HepG2 (cell line): Measurements from ENCODE around the gene ATAD1. TPM values are rescaled to one million over a fixed set of nuclear protein-coding genes. Genes with fewer than 3 reads are reported as not detected.

Experiments used
- AHDC1 ChIP-seq: sonication (generic); formaldehyde crosslinking; IDR thresholded peaks from 2 replicates; pipeline ENCODE4 v1.5.1; 2020; ENCODE audit warnings: mild to moderate bottlenecking, missing genetic modification reagents, borderline replicate concordance
- CEBPZ ChIP-seq: IDR thresholded peaks from 2 replicates; pipeline ENCODE4 v1.6.1; 2012; ENCODE audit warnings: low read length, improper control_type of control experiment
- RBM39 ChIP-seq: fragments of 200-400 bp; formaldehyde crosslinking; IDR thresholded peaks from one replicate; pipeline ENCODE4 v1.6.1; 2018; ENCODE audit warnings: antibody characterized with exemption, mild to moderate bottlenecking, low read depth, low read length; ENCODE audit not compliant: poor library complexity, severe bottlenecking
- SETDB1 ChIP-seq: sonication (generic); formaldehyde crosslinking; IDR thresholded peaks from 2 replicates; pipeline ENCODE4 v1.5.1; 2020; ENCODE audit warnings: missing genetic modification reagents, mild to moderate bottlenecking, borderline replicate concordance
- SMARCE1 ChIP-seq: fragments of 450-650 bp; IDR thresholded peaks from 2 replicates; pipeline ENCODE4 v1.6.1; 2017; ENCODE audit warnings: borderline replicate concordance
- ZNF18 ChIP-seq: sonication (generic); formaldehyde crosslinking; IDR thresholded peaks from 2 replicates; pipeline ENCODE4 v1.8.0; 2022; ENCODE audit warnings: mild to moderate bottlenecking, missing genetic modification reagents; ENCODE audit not compliant: insufficient replicate concordance
- ZNF484 ChIP-seq: sonication (generic); formaldehyde crosslinking; IDR thresholded peaks from 2 replicates; pipeline ENCODE4 v1.5.1; 2020; ENCODE audit warnings: mild to moderate bottlenecking, low read depth, missing genetic modification reagents, borderline replicate concordance
- ZNF512B ChIP-seq: sonication (generic); formaldehyde crosslinking; IDR thresholded peaks from 2 replicates; pipeline ENCODE4 v1.5.1; 2020; ENCODE audit warnings: missing genetic modification reagents, mild to moderate bottlenecking, borderline replicate concordance
- ZNF574 ChIP-seq: sonication (generic); formaldehyde crosslinking; IDR thresholded peaks from 2 replicates; pipeline ENCODE4 v1.4.0; 2020; ENCODE audit warnings: missing genetic modification reagents
- ZSCAN31 ChIP-seq: sonication (generic); formaldehyde crosslinking; IDR thresholded peaks from 2 replicates; pipeline ENCODE4 v1.5.0; 2020; ENCODE audit warnings: low read depth, mild to moderate bottlenecking, missing genetic modification reagents
- polyA plus RNA-seq, 8 experiments: library from polyadenylated mRNA; depleted of rRNA in 3 of 8; stranded (reverse) in 7 of 8; unstranded in 1 of 8; fragments of >200 nt; fragmentation: Illumina TruSeq in 4 of 8; extraction: Trizol in 4 of 8; gene quantifications; 2 replicates each; pipeline versions ENCODE4 v1.2.1 to v1.2.3, GENCODE V29; 2011 to 2016; ENCODE audit warnings: low read depth in 4 of 8, missing spikeins in 1 of 8, mixed read lengths in 1 of 8; ENCODE audit not compliant: insufficient read depth in 1 of 8
- total RNA-seq, 5 experiments: library from RNA; depleted of rRNA; stranded (reverse); fragments of >200 nt; fragmentation: Illumina TruSeq; extraction: Trizol; gene quantifications; 2 replicates each; pipeline ENCODE4 v1.2.3, GENCODE V29; 2016; ENCODE audit warnings: low read depth in 1 of 5

The ATAD1 gene
- total and polyA plus RNA-seq, 2 of the 13 experiments (the other 11 are each of a cell fraction or from before 2014, with no cell fraction given): 14.9 to 28.2 TPM

GRCh38 chr10:87861953-87862678 is 44.1 kb upstream of the ATAD1 start (continued):
- no peak for TF ChIP-seq SETDB1 (CRISPR knock-in tag)
- TF ChIP-seq ZNF484 (CRISPR knock-in tag): no peak
- TF ChIP-seq SMARCE1: no peak
- peak; percentile 66 for TF ChIP-seq RBM39
- peak; percentile 89 for TF ChIP-seq ZNF574 (CRISPR knock-in tag)
- TF ChIP-seq CEBPZ: no peak
- no peak for TF ChIP-seq ZNF512B (CRISPR knock-in tag)
- 0 out of 2 replicates have a peak, but pooled peaks have one; percentile 10 for TF ChIP-seq AHDC1 (CRISPR knock-in tag)
- TF ChIP-seq ZSCAN31 (CRISPR knock-in tag): peak; percentile 23; the same call in 1 of the 2 replicates
- TF ChIP-seq ZNF18 (CRISPR knock-in tag): peak; percentile 88
